A549 (cell line): ENCODE measurements around the gene TPRKB.

Experiments
- CBX8 ChIP-seq: fragments of 200-600 bp; sonication (generic); IDR thresholded peaks from 2 replicates; pipeline ENCODE4 v1.6.1; 2016
- EHF ChIP-seq: fragments of 250-450 bp; sonication (Bioruptor Pico); IDR thresholded peaks from 2 replicates; pipeline ENCODE4 v1.5.0; 2020; ENCODE audit warnings: mild to moderate bottlenecking
- MAFK ChIP-seq: fragments of 450-650 bp; IDR thresholded peaks from 2 replicates; pipeline ENCODE4 v1.6.1; 2014; ENCODE audit not compliant: partially characterized antibody
- MYC ChIP-seq: IDR thresholded peaks from 2 replicates; pipeline ENCODE4 v1.6.1; 2012; ENCODE audit warnings: mild to moderate bottlenecking, inconsistent platforms, low read length, improper control_type of control experiment, borderline replicate concordance
- PHF8 ChIP-seq: fragments of 200-600 bp; sonication (generic); IDR thresholded peaks from 2 replicates; pipeline ENCODE4 v1.6.1; 2016; ENCODE audit warnings: low read depth, mild to moderate bottlenecking, antibody characterized with exemption, moderate library complexity, borderline replicate concordance
- POLR2A ChIP-seq: IDR thresholded peaks from 2 replicates; pipeline ENCODE4 v1.6.1; 2012; ENCODE audit warnings: mild to moderate bottlenecking, low read length
- SMC3 ChIP-seq: fragments of >200 bp; sonication (Bioruptor Twin); formaldehyde crosslinking; IDR thresholded peaks from 3 replicates; pipeline ENCODE4 v1.6.1; 2018; ENCODE audit warnings: inconsistent platforms
- TF ChIP-seq, protein P1 (sequence below): fragments of >200 bp; sonication (Bioruptor Twin); formaldehyde crosslinking; IDR thresholded peaks from 3 replicates; pipeline ENCODE4 v1.5.1; 2016
- TF ChIP-seq, protein P2 (sequence below): IDR thresholded peaks from 2 replicates; pipeline ENCODE4 v1.6.1; 2012; ENCODE audit warnings: low read depth, borderline replicate concordance

DNA sequence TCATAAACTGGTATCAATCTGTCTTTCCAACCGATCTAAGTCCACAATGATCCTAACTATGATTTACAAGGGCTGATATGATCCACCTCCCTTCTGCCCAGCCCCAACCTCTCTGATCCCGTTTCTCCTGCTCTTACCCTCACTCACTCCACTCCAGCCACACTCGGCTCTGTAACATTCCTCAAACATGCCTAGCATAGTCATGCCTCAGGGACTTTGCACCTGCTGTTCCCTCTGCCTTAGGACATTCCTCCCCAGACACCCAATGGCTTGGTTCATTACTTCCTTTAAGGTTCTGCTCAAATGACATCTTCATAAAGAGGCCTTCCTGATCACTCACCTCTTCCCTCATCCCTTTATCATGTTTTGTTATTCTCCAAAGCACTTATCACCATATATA lies 33.6 kb upstream of the TPRKB start:
- TF ChIP-seq EHF (CRISPR knock-in tag), result no peak
- TF ChIP-seq, protein P1, sequence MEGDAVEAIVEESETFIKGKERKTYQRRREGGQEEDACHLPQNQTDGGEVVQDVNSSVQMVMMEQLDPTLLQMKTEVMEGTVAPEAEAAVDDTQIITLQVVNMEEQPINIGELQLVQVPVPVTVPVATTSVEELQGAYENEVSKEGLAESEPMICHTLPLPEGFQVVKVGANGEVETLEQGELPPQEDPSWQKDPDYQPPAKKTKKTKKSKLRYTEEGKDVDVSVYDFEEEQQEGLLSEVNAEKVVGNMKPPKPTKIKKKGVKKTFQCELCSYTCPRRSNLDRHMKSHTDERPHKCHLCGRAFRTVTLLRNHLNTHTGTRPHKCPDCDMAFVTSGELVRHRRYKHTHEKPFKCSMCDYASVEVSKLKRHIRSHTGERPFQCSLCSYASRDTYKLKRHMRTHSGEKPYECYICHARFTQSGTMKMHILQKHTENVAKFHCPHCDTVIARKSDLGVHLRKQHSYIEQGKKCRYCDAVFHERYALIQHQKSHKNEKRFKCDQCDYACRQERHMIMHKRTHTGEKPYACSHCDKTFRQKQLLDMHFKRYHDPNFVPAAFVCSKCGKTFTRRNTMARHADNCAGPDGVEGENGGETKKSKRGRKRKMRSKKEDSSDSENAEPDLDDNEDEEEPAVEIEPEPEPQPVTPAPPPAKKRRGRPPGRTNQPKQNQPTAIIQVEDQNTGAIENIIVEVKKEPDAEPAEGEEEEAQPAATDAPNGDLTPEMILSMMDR, result no peak
- TF ChIP-seq MAFK, result no peak
- no peak for TF ChIP-seq MYC
- TF ChIP-seq SMC3, result no peak
- TF ChIP-seq CBX8, result no peak
- no peak for TF ChIP-seq POLR2A
- TF ChIP-seq, protein P2, sequence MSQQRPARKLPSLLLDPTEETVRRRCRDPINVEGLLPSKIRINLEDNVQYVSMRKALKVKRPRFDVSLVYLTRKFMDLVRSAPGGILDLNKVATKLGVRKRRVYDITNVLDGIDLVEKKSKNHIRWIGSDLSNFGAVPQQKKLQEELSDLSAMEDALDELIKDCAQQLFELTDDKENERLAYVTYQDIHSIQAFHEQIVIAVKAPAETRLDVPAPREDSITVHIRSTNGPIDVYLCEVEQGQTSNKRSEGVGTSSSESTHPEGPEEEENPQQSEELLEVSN, result no peak
- TF ChIP-seq PHF8, result no peak
